ENCODE data around the gene TNFAIP3.

DNA sequence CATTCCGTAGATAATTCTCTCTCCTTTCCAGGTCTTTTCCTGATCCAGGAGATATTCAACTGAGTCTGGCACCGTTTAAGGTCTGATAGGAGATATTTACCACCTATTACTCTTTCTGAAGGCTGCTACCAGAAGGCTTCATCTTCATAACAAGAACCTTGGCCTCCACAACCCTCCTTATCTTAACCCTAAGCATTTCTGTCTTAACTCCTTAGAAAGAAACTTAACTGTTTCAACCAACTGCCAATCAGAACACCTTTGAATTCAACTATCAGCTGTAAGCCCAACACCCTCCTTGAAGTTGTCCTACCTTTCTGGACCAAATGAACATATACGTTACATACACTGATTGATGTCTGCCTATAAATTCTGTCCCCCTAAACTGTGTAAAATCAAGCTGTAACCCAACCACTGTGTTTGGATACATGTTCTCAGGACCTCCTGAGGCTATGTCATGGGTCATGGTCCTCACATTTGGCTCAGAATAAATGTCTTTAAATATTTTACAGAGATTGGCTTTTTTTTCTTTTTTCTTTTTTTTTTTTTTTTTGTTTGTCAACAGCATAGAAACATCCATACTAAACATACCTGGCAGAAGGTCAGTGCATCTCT is 6.6 kb upstream of the TNFAIP3 start:
- TF ChIP-seq LEF1 (IDR thresholded peaks at IDR 0.05; ENCODE audit: borderline replicate concordance) (no peak), FOXM1 (IDR thresholded peaks at IDR 0.05; ENCODE audit: borderline replicate concordance) (no peak), L3MBTL2 (conservative IDR thresholded peaks at IDR 0.05) (no peak), ZNF384 (IDR thresholded peaks at IDR 0.05) (no peak), SUZ12 (IDR thresholded peaks at IDR 0.05) (no peak), BHLHE40 (IDR thresholded peaks at IDR 0.05; ENCODE audit: borderline replicate concordance) (no peak), ARNT (IDR thresholded peaks at IDR 0.05) (no peak), FOXK2 (IDR thresholded peaks at IDR 0.05) (no peak), NFRKB (IDR thresholded peaks at IDR 0.05) (no peak), TARDBP (IDR thresholded peaks at IDR 0.05) (no peak)

All from HEK293T (cell line).